ENCODE data around the gene ZNF84. TPM values are rescaled to one million over a fixed set of nuclear protein-coding genes. Genes with fewer than 3 reads are reported as not detected.

ZNF84 gene
- total RNA-seq, 6 experiments from 2014 or later, result 5.1 to 10.2 (median 8.5) TPM

DNA sequence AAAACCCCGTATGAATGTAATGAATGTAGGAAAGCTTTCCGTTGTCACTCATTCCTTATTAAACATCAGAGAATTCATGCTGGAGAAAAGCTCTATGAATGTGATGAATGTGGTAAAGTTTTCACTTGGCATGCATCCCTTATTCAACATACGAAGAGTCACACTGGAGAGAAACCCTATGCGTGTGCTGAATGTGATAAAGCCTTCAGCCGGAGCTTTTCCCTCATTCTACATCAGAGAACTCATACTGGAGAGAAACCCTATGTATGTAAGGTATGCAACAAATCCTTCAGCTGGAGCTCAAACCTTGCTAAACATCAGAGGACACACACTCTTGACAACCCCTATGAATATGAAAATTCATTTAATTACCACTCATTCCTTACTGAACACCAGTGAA lies 68.9 kb downstream of the ZNF84 start:
- no peak overlapping the region for H3K4me3 ChIP-seq
- peaks cover 0 to 38% (median 14%) of the 10 kb centered on the region in 4 donors for H3K36me3 ChIP-seq
- no peak for DNase-seq
- 90% methylated on average over 4 of the region's 5 CpGs for WGBS (ENCODE audit: insufficient coverage, low coverage, low lambda C conversion rate, missing lambda C conversion rate)
- intact Hi-C loops (cut with DNase I), result no loop called here
- peaks cover 4 to 90% (median 60%) of the 10 kb centered on the region in 4 donors for H3K9me3 ChIP-seq
- H3K27me3 ChIP-seq, result no peaks in the 10 kb centered on the region
- no peak for TF ChIP-seq POLR2A (IDR thresholded peaks at IDR 0.05)
- TF ChIP-seq, protein P1, sequence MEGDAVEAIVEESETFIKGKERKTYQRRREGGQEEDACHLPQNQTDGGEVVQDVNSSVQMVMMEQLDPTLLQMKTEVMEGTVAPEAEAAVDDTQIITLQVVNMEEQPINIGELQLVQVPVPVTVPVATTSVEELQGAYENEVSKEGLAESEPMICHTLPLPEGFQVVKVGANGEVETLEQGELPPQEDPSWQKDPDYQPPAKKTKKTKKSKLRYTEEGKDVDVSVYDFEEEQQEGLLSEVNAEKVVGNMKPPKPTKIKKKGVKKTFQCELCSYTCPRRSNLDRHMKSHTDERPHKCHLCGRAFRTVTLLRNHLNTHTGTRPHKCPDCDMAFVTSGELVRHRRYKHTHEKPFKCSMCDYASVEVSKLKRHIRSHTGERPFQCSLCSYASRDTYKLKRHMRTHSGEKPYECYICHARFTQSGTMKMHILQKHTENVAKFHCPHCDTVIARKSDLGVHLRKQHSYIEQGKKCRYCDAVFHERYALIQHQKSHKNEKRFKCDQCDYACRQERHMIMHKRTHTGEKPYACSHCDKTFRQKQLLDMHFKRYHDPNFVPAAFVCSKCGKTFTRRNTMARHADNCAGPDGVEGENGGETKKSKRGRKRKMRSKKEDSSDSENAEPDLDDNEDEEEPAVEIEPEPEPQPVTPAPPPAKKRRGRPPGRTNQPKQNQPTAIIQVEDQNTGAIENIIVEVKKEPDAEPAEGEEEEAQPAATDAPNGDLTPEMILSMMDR (IDR thresholded peaks at IDR 0.05), result no peak
- ATAC-seq, result no peak
- no peaks in the 10 kb centered on the region for H3K4me1 ChIP-seq
- no peak overlapping the region for H3K27ac ChIP-seq

DNA sequence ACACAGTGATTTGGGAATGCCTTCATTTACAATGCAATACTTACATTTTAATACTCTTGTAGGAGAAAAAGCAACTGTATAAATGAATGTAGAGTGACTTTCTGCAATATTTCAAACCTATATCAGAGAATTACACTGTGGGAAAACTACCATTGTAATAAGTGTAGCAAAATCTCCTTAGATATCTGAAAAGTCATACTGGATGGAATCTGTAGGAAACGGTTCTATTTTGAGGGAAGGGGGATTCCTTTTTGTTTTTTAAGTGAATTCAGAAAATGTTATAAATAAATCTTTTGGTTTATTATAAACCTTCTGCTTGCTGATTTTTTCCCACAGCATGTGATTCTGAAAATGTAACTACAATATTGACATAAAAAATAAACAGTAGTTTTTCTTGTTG lies 69.8 kb downstream of the ZNF84 start:
- ATAC-seq, result no peak
- no peak for DNase-seq
- peaks cover 3 to 89% (median 60%) of the 10 kb centered on the region in 4 donors for H3K9me3 ChIP-seq
- no peaks in the 10 kb centered on the region for H3K4me1 ChIP-seq
- no peak overlapping the region for H3K27ac ChIP-seq
- 100% methylated on average over 1 of the region's 1 CpG for WGBS (ENCODE audit: insufficient coverage, low coverage, low lambda C conversion rate, missing lambda C conversion rate)
- H3K36me3 ChIP-seq, result peaks cover 0 to 35% (median 13%) of the 10 kb centered on the region in 4 donors
- H3K4me3 ChIP-seq, result no peak overlapping the region
- TF ChIP-seq, protein P1 (IDR thresholded peaks at IDR 0.05), result no peak
- TF ChIP-seq POLR2A (IDR thresholded peaks at IDR 0.05), result no peak
- intact Hi-C loops (cut with DNase I), result no loop called here
- H3K27me3 ChIP-seq, result no peaks in the 10 kb centered on the region

DNA sequence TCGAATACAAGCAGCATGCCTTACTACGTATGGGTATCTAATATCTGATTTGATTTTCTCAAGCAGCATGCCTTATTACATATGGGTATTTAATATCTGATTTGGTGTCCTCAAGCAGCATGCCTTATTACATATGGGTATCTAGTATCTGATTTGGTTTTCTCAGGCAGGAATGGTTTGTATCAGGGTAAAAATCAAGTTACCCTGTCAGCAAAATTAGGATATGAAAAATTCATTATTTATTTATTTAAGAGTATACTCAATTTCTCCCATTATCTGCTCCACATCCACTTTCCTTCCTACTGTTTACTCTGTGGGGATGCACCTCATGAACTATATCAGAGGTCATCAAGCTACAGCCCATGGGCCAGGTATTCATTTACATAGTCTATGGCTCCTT lies 70.8 kb downstream of the ZNF84 start:
- no peak overlapping the region for H3K4me3 ChIP-seq
- TF ChIP-seq, protein P1 (IDR thresholded peaks at IDR 0.05), result no peak
- TF ChIP-seq POLR2A (IDR thresholded peaks at IDR 0.05), result no peak
- ATAC-seq (no peak), DNase-seq (no peak)
- H3K27me3 ChIP-seq, result no peaks in the 10 kb centered on the region
- WGBS (ENCODE audit: insufficient coverage, low coverage, low lambda C conversion rate, missing lambda C conversion rate), result 91% methylated on average over 2 of the region's 2 CpGs
- no peak overlapping the region for H3K27ac ChIP-seq
- H3K36me3 ChIP-seq, result peaks cover 0 to 32% (median 11%) of the 10 kb centered on the region in 4 donors
- H3K9me3 ChIP-seq, result peaks cover 0 to 84% (median 60%) of the 10 kb centered on the region in 4 donors
- intact Hi-C loops (cut with DNase I), result no loop called here
- H3K4me1 ChIP-seq, result no peaks in the 10 kb centered on the region

Small RNA genes lying within 50 kb of the gene (small RNA-seq; reads per million reads assigned to genes)
- gene RNU4ATAC12P, result 0 reads per million in 2 experiments

Other genes starting within 250 kb of the ZNF84 start
- 10 to 100 TPM; 15.7 to 37.5 (median 22.8) TPM for gene GOLGA3, start 208.6 kb upstream of the ZNF84 start, total RNA-seq
- 10 to 100 TPM; 11.0 to 20.4 (median 13.5) TPM for gene CHFR, start 149.9 kb upstream of the ZNF84 start, total RNA-seq
- 1 to 10 TPM; 2.2 to 7.9 (median 5.7) TPM for gene ZNF605, start 81.2 kb upstream of the ZNF84 start, total RNA-seq
- gene ZNF26, start 51.1 kb upstream of the ZNF84 start, total RNA-seq, result 10 to 100 TPM in 1 of 6 experiments, 1 to 10 TPM in 5; 3.2 to 14.9 (median 3.9) TPM
- gene ZNF140, start 43.4 kb downstream of the ZNF84 start, total RNA-seq, result 1 to 10 TPM; 5.9 to 9.3 (median 6.9) TPM
- under 1 TPM; 0.50 to 0.92 (median 0.79) TPM for gene ZNF891, start 92.8 kb downstream of the ZNF84 start, total RNA-seq
- 1 to 10 TPM; 3.1 to 5.3 (median 3.8) TPM for gene ZNF10, start 93.1 kb downstream of the ZNF84 start, total RNA-seq
- 10 to 100 TPM in 4 of 6 experiments, 1 to 10 TPM in 2; 8.2 to 14.2 (median 10.7) TPM for gene ZNF268, start 144.0 kb downstream of the ZNF84 start, total RNA-seq
- gene ANHX, start 198.4 kb downstream of the ZNF84 start, total RNA-seq, result not detected

Data from right lobe of liver (tissue), 6 donors.